Bronchial epithelial cell (primary cell): Measurements from ENCODE around the gene PRKCB. TPM values are rescaled to one million over a fixed set of nuclear protein-coding genes. Genes with fewer than 3 reads are reported as not detected.

Source experiments
- DNase-seq: peaks from one replicate; pipeline ENCODE4 v3.0.0-alpha.2; 2010; ENCODE audit warnings: low read depth
- FAIRE-seq: peaks from 2 replicates; lab custom pipeline; 2011; peaks lifted over from hg19 to GRCh38; lab: Jason Lieb, UNC
- H3K27me3 ChIP-seq: 2 replicates; pipeline ENCODE4 v1.5.1; 2011; ENCODE audit warnings: low read length; ENCODE audit not compliant: control insufficient read depth, insufficient read depth
- H3K36me3 ChIP-seq: 2 replicates; pipeline ENCODE4 v1.5.1; 2011; ENCODE audit warnings: low read length; ENCODE audit not compliant: control insufficient read depth, insufficient read depth
- H3K4me3 ChIP-seq: 2 replicates; pipeline ENCODE4 v1.5.1; 2011; ENCODE audit warnings: mild to moderate bottlenecking, low read depth, low read length, control low read depth
- CTCF ChIP-seq: IDR thresholded peaks from 2 replicates; pipeline ENCODE4 v1.5.1; 2011; ENCODE audit warnings: mild to moderate bottlenecking, moderate library complexity, low read length, control low read depth, inconsistent platforms; ENCODE audit not compliant: insufficient read depth, severe bottlenecking
- total RNA-seq: library from RNA; depleted of rRNA; stranded (reverse); fragments of >200 nt; gene quantifications from 2 replicates; pipeline ENCODE4 v1.2.1, GENCODE V29; 2014

The PRKCB gene
- total RNA-seq, 1 donor from 2014 or later = not detected

DNA sequence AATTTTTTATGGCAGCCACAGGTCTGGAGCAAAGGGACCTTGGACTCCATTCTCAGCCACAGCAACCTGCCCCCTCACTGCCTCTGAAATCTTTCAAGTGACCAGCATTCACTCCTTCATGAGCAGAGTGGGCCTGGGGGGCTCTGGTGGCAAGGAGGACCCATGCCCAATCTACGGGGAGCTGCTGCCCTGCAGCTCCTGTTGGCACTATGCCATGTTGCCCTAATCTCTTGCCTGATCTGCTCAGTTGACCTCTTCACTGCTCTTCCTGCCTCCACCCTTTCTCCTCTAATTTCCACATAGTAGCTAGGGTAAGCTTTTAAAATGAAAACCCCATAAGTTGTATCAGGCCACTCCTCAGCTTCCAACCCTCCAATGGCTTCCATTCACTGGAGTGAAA lies 2.9 kb upstream of the PRKCB start:
- Histone ChIP-seq H3K27me3 (peaks cover 13% of the 10 kb centered on the region), H3K4me3 (no peak overlapping the region), H3K36me3 (no peaks in the 10 kb centered on the region)
- DNase-seq (no peak), FAIRE-seq (no peak)
- no peak for TF ChIP-seq CTCF

DNA sequence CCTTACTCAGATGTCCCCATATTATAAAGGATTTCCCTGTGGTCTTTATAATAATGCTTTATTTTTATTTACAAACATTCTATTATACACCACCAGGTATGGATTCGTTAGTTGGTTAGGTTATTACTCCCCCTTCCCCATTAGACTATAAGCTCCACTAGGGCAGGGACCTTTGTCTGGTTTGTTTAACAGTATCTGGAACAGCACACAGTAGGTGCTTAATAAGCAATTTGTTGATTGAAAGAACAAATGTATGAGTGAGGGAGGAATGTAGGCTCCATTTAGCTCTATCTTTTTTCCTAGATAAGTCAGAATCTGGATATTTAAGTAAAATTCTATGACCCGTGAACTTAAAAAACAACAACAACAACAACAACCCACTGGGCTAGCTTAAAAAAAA lies 2.3 kb upstream of the PRKCB start:
- FAIRE-seq (no peak), DNase-seq (no peak)
- H3K27me3 ChIP-seq = peaks cover 13% of the 10 kb centered on the region

GRCh38 chr16:23833960-23834685 lies 1.7 kb upstream of the PRKCB start:
- no peak overlapping the region for H3K4me3 ChIP-seq
- H3K27me3 ChIP-seq = peaks cover 14% of the 10 kb centered on the region
- DNase-seq (no peak), FAIRE-seq (no peak)
- TF ChIP-seq CTCF = no peak
- H3K36me3 ChIP-seq = no peaks in the 10 kb centered on the region

More for the DNA sequence above, 2.3 kb upstream of the PRKCB start:
- H3K4me3 ChIP-seq = no peak overlapping the region
- no peaks in the 10 kb centered on the region for H3K36me3 ChIP-seq
- TF ChIP-seq CTCF = no peak

GRCh38 chr16:23836078-23836403 lies 258 bp downstream of the PRKCB start:
- H3K27me3 ChIP-seq = peaks cover 14% of the 10 kb centered on the region
- no peak overlapping the region for H3K4me3 ChIP-seq
- FAIRE-seq (no peak), DNase-seq (no peak)
- TF ChIP-seq CTCF = no peak
- no peaks in the 10 kb centered on the region for H3K36me3 ChIP-seq

- peaks cover 14% of the 10 kb centered on the region for H3K27me3 ChIP-seq
- DNase-seq (no peak), FAIRE-seq (no peak)
- H3K4me3 ChIP-seq = no peak overlapping the region
- H3K36me3 ChIP-seq = no peaks in the 10 kb centered on the region
- TF ChIP-seq CTCF = no peak
Observed at GRCh38 chr16:23836404-23837311, 875 bp downstream of the PRKCB start.
